ENCODE data around the gene MMP11. TPM values are rescaled to one million over a fixed set of nuclear protein-coding genes. Genes with fewer than 3 reads are reported as not detected.

MMP11 gene
- polyA plus RNA-seq, 12 donors = 5.7 to 17.2 (median 8.3) TPM; not detected in 1

DNA sequence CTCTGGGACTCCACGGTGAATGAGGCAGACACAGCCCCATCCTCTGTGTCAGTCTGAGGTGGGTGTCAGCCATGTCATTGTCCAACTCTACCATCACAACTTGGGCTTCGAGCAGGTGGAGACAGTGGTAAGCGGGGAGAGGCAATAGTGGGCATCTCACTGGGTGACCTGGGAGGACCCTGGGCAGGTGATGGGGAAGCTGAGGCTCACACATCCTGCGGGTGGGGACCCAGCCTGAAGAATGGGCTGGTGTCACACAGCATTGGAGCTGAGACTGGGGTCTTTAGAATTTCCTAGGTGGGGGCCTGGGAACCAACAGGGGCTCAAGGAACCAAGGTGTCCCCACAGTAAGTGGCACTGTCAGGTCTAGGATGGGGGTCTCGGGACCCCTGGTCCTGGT, 7.1 kb downstream of the MMP11 start:
- DNase-seq = no peak

DNA sequence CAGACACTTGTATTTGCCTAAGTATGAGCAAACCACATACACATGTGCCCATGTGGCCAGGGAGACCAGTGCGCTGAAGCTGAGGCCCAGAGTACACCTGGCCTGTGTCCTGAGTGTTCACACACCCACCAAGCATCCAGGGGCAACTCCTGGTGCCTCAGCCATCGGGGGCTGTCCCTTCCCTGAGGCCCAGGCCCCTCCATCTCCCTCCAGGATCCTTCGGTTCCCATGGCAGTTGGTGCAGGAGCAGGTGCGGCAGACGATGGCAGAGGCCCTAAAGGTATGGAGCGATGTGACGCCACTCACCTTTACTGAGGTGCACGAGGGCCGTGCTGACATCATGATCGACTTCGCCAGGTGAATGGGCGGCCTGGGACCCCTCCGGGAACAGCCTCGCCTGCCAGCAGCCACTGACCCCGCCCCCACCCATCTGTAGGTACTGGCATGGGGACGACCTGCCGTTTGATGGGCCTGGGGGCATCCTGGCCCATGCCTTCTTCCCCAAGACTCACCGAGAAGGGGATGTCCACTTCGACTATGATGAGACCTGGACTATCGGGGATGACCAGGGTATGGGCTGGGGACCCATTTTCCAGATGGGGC, 7.6 kb downstream of the MMP11 start:
- DNase-seq = no peak

DNA sequence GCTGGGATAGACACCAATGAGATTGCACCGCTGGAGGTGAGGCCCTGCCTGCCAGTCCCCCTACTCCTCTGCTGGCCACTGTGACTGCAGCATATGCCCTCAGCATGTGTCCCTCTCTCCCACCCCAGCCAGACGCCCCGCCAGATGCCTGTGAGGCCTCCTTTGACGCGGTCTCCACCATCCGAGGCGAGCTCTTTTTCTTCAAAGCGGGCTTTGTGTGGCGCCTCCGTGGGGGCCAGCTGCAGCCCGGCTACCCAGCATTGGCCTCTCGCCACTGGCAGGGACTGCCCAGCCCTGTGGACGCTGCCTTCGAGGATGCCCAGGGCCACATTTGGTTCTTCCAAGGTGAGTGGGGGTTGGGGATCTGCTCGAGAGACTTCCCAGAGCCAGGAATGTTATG, 8.4 kb downstream of the MMP11 start:
- no peak for DNase-seq

DNA sequence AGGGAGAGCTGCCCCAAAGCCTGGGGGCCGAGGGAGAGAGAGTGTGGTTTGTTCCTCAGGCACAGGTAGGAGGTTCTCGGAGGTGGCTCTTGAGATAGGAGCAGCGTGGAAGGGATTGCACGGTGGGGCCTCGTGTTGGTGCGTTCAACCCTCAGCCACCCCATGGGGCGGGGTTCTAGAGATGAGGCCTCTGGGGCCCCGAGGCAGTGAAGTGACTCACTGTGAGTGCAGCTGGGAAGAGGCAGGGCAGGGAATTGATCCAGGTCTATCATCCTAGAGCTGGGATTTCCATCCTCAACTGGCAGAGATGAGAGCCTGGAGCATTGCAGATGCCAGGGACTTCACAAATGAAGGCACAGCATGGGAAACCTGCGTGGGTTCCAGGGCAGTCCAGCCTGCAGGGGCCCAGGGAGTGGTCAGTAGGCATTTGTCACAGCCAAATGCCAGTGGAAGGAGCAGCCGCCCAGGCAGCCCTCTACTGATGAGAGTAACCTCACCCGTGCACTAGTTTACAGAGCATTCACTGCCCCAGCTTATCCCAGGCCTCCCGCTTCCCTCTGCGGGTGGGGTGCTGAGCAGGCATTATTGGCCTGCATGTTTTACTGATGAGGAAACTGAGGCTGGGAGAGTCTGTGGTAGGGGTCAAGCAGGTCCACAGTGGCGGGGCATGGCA, 9.0 kb downstream of the MMP11 start:
- no peak for DNase-seq

DNA sequence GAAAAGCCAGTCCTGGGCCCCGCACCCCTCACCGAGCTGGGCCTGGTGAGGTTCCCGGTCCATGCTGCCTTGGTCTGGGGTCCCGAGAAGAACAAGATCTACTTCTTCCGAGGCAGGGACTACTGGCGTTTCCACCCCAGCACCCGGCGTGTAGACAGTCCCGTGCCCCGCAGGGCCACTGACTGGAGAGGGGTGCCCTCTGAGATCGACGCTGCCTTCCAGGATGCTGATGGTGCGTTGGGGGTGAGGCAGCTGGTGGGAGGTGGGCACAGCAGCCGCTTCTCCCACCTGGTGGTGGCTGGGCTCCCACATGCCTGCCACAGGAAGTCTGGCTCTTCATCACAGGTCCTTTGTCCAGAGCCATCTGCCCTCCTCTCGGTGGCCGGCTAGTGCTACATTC, 9.6 kb downstream of the MMP11 start:
- DNase-seq = no peak

DNA sequence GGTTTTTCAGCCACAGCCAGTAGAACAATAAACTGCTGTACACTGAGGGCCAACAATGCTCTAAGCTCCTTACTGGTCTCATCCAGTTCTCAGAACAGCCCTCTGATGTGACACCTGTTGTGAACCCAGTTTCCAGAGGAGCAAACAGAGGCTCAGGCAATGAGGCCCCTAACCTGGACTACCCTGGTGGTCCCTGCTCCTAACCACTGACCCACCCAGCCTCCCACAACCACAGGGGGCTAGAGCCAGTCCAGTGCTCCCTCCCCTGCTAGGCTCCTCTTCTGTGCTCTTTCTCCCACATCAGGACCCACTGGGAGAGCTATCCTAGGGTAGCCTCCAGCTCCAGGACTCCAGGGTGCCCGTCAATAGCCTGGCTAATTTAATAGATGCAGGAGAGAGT, 10.1 kb downstream of the MMP11 start:
- no peak for DNase-seq

DNA sequence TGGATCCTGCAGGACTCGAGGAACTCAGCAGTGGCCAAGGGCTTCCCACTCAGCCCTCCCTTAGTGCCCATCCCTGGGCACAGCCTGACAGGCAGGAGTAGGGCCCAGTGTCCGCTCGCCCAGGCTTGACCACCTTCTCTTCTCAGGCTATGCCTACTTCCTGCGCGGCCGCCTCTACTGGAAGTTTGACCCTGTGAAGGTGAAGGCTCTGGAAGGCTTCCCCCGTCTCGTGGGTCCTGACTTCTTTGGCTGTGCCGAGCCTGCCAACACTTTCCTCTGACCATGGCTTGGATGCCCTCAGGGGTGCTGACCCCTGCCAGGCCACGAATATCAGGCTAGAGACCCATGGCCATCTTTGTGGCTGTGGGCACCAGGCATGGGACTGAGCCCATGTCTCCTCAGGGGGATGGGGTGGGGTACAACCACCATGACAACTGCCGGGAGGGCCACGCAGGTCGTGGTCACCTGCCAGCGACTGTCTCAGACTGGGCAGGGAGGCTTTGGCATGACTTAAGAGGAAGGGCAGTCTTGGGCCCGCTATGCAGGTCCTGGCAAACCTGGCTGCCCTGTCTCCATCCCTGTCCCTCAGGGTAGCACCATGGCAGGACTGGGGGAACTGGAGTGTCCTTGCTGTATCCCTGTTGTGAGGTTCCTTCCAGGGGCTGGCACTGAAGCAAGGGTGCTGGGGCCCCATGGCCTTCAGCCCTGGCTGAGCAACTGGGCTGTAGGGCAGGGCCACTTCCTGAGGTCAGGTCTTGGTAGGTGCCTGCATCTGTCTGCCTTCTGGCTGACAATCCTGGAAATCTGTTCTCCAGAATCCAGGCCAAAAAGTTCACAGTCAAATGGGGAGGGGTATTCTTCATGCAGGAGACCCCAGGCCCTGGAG, 10.9 kb downstream of the MMP11 start:
- no peak for DNase-seq

DNA sequence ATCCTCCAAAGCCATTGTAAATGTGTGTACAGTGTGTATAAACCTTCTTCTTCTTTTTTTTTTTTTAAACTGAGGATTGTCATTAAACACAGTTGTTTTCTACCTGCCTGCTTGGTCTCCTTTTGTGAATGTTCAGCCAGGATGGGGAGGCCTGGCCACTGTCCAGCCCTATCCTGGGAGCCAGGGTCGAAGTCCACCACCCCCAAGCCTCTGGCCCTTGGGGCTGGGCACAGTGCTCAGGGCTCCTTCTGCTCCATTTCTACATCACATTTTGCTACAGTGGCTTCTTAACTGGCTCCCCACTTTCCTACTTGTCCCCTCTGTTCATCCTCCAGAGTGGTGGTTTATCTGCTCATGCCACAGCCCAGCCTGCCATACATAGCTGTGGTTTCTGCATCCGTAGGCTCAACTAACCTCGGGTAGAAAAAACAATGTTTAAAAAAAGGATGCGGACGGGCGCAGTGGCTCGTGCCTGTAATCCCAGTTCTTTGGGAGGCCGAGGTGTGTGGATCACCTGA, 11.6 kb downstream of the MMP11 start:
- no peak for DNase-seq

DNA sequence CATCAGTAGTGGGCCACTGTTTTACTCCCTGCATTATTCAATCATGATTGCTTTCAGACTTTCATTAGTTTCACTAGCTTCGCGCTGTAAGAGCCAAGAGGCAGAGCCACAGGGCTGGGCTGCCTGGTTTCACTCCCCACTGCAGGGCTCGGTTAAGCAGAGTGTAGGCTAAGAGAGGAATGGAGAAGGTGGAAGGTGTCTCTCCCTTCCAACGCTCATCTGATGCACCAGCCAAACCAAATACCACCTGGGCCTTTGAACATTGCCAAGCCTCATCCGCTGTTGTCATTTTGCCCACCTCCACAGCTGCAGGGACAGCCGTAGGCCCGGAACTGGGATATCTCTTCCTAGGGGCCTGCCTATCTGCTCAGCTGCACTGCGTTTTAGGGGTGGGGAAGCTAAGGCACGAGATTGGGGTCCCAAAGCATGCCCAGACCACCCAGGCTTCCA, 13.6 kb downstream of the MMP11 start:
- DNase-seq = no peak

DNA sequence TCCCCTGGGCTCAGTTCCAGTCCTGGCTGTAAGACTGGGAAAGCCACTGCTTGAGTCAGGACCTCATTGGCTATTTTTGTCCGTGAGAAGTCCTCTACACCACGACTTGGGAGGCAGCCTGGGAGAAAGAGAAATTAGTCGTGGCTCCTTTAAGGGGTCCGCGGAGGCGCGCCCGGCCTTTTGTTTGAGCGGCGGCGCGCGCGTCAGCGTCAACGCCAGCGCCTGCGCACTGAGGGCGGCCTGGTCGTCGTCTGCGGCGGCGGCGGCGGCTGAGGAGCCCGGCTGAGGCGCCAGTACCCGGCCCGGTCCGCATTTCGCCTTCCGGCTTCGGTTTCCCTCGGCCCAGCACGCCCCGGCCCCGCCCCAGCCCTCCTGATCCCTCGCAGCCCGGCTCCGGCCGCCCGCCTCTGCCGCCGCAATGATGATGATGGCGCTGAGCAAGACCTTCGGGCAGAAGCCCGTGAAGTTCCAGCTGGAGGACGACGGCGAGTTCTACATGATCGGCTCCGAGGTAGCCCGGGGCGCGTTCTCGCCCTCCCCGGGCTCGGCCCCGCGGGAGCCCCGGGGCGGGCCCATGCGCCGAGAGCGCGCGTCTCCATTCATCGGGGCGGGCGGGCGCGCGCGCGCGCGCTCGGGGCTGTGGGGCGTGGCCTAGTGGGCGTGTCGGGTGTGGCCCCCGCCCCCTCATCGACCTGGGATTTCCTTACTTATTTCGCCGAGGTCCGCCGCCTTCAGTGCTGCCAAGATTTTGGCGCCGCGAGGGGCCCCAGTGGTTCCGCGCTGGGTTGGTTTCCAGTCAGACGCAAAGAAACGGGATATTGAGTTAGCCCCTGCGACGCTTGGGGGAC, 14.3 kb downstream of the MMP11 start, which contains the start of gene SMARCB1:
Gene SMARCB1, plus strand, starts transcription at position 215 of the 848 bp plus-strand sequence. Its CDS starts 204 bp downstream, at position 419.
- DNase-seq = peak; percentile 94

DNA sequence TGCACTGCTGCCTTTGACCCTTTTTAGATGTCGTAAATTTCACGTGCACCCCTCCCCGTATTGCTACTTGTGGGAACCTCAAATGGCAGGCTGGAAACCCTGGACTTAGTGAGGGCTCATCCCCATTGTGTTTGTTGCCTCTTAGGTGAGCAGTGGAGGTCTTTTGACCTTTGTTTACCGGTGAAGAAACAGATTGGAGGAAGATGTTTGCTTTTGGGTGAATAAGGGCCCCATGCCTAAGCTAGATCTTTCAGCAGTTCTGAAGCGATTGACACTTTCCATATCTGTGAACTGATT, 14.9 kb downstream of the MMP11 start:
- DNase-seq = no peak

DNA sequence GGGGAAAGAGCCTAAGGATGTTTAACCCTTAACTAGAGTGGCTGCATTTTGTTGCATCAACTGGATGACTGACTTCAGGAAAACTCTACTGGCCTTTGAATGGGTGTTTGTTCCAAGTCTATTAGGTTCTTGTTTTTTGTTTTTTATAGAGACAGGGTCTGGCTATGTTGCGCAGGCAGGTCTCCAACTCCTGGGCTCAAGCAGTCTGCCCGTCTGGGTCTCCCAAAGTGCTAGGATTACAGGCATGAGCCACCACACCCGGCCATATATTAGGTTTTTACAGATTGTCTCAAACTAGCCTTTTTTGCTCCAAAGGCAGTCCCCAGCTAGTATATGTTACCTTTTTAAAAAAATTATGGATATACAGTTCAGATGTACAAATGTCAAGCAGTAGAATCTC, 15.3 kb downstream of the MMP11 start:
- DNase-seq = no peak

DNA sequence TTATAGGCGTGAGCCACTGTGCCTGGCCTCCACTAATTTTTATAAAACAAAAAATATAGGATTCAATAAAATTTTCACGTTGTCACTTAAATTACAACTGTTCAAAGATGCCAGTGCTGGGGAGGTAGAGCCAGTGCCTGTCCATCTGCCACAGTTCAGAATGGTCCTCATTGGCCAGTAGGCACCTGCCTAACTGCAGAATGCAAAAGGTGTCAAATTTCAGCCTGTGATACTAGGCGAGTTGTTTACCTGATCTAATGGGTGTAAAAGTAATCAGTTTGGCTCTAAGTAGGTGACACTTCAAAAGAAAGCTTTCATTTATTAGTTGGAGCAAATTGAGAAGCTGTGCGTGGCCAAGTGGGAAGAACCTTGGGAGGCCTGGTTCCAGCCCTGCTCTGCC, 16.5 kb downstream of the MMP11 start:
- no peak for DNase-seq

DNA sequence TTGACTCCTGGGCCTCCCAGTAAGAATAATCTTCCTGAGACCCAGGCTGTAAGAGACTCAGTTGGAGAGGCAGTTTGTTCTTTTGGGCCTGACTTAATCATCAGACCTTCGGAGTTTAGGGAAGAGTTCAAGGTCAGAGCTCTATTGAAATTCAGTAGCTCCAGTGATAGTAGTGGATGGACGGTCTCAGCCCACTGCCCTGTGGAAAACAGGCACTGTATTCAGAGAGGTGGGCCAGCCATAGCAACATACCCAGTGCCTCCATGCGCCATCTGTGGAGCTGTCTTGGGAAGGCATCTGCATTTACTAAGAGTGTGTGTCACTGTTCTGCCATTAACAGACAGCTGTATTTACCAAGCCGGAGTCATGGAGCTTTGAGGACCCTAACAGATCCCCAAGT, 17.0 kb downstream of the MMP11 start:
- DNase-seq = no peak

DNA sequence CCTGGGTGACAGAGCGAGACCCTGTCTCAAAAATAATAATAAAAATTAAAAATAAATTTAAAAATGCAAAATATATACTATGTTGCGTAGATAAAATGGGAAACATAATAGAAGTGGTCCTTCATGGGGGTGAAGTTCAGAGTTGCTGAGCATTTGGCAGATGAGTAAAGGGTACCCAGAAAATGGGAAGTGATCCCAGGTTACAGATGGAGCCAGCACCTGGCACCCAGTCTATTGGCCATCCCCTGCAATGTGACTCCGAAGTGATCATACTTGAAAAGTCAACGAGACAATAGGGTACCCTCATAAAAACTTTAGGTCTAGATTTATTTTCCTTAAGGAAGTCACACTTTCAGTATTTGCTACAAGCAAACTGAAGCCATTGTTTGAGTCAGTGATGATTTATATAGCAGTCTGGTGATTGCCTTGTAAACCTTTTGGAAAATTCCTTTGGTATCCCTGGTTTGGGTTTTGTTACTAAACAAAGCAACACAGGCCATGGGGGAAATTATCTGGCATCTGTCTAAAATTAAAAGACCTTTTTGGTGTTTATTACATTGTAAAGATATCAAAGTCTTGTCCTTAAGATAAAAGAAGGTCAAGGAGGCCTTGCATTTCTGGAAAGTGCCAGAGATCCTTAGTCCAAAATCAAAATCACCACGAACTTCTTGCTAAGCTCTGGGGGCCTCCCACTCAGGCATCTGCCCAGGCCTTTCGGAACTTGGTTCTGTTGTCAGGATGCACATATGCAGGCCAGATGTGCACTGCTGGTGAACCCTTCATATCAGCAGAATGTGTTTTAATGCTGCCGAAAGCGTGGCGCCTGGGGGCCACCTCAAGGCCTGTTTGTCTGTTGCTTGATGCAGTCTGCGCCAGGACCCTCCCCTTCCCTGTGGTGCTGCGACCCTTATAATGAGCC, 18.4 kb downstream of the MMP11 start:
- peak; percentile 71 for DNase-seq

DNA sequence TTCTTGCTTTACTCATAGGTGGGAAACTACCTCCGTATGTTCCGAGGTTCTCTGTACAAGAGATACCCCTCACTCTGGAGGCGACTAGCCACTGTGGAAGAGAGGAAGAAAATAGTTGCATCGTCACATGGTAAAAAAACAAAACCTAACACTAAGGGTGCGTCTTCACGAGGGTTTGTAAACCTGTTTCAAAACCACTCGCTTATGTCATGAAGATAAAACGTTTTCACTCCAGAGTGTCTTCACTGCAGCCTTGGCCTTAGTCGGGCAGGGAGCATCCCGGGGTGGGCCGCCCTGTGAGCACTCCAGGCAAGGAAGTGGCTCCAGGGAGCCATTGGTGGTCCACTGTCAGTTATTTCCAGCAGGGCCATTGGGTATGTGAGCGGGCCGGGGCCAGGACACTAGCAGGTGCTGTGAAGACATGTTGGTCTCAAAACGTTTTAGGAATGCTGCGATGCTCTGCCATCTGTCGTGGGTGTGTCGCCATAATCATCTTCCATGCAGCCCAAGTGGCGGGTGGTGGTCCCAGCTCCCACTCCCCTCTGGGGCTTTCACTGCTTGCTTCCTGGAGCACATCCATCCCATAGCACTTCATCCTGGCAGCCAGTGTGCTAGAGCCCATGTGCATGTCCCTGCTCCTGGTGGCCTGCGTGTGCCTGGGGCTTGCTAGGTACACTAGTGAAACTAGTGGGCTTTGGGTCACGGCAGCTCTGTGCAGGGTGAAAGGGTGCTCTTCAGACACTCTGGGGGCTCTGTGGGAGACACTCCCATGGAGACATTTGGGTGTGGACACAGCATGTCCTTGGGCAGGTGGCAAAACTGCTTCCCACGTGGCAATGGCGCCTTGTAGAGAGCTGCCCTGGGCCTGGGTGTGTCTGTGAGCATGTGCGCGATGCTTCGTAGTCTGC, 19.3 kb downstream of the MMP11 start:
- DNase-seq = no peak

DNA sequence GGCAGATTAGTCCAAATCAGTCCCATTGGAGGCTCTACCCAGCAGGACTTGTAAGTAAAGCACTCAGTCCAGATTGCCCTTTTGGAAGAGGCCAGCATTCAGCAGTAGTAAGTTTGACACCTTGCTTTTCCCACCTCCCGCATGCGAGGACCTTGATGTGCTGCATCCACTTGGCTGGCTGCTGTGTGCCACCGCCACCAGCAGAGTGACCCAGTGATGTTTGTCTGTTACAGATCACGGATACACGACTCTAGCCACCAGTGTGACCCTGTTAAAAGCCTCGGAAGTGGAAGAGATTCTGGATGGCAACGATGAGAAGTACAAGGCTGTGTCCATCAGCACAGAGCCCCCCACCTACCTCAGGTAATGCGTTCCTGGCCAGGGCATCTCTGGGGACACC, 20.7 kb downstream of the MMP11 start:
- DNase-seq = no peak

DNA sequence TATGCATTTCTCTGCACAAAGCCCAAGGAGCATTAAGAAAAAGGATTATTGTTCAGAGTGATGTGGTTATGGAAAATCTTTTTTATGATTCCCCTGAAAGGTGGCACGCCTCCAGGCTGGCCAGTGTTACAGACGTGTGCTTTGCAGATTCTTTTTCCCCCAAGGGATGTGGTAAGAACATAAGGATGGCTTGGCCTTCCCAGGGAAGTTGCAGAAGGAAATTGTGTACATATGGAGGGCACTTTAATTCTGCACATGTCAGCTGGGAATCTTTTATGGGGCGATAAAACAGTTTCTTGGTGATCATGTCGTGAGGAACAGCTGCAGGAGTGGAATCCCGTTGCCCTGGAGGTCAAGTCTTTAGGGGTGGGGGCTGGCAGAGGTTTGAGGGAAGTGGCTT, 23.8 kb downstream of the MMP11 start:
- DNase-seq = peak; percentile 52
